Effector CD8-positive, alpha-beta T cell (primary cell): ENCODE results near the gene AVL9.
"Not testable (repeated sequence)": the region's sequence is repeated elsewhere in the genome, so short reads cannot be mapped to it uniquely, and the experiment has no call there.

Source experiments
- DNase-seq: peaks from one replicate; lab custom pipeline; 2025; lab: John Stamatoyannopoulos, UW

Gene AVL9

DNA sequence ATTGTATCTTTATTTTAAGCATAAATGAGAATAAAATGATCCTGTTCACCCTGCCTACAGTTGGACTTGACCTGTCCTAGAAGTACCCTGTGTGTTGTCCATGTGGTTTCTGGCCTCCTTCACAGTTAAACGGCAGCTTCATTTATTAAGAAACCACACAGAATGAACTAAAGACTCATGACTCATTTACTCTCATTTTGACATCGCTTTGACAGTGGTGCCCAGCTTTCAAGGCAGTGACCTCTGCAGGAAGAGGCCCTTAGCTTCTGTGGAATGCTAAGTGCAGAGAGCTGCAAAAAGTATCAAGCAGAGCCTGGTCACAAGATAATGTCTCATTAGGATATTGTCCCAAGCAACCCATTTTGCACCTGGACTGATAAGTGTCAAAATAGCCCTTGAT, 93.4 kb downstream of the AVL9 start:
- DNase-seq, result no peak

DNA sequence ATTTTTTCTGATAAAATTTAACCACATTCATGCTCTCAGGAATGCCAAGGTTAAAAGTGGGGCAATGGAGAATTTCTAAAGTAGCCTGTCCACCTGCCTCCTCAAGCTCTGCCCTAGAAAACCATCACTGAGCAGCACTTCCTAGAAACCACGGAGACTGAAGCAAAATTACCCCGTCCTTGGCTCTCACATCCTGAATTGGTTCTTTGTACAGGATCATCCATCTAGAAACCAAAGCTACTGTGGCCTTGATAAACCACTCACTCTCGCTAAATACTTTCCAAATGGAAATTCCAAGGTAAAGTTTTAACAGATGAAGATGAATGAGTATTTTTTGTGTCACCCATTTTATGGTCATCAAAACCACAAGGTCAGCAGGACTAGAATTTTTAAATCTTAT, 96.6 kb downstream of the AVL9 start:
- no peak for DNase-seq

DNA sequence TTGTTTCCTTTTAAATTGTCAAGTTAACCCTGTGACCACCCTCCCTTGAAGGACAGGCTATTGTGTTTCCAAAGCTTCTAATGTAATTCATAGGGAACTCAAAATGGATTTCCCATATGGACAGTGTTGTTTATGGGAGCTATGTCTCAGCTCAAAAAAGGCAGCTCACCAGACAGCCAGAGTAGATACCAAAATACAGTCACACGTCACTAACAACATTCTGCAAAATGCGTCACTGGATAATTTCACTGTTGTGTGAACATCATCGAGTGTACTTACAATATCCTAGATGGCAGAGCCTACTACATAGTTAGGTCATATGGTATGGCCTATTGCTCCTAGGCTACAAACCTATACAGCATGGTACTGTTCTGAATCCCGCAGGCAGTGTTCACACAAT, 97.4 kb downstream of the AVL9 start:
- no peak for DNase-seq

GRCh38 chr7:32594965-32595490, 99.7 kb downstream of the AVL9 start:
- no peak for DNase-seq

- DNase-seq, result not testable (repeated sequence)
Measured at GRCh38 chr7:32601196-32601595, 105.9 kb downstream of the AVL9 start.

DNA sequence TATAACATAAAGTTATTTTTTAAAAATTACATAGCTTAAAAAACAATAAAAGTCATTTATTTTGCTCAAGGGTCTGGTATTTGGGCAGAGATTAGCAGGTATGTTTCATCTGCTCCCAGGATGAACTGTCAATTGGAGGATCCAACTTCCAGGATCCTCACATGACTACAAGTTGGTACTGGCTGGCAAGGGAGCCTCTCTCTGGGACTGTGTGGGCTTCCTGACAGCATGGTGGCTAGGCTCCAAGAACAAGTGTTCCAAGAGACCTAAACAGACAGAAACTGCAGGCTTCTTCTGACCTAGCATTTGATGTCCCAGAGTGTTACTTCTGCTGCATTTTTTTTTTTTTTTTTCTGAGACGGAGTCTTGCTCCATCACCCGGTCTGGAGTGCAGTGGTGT, 107.2 kb downstream of the AVL9 start:
- no peak for DNase-seq

- DNase-seq, result not testable (repeated sequence)
Measured at GRCh38 chr7:32603492-32603891, 108.2 kb downstream of the AVL9 start.

DNA sequence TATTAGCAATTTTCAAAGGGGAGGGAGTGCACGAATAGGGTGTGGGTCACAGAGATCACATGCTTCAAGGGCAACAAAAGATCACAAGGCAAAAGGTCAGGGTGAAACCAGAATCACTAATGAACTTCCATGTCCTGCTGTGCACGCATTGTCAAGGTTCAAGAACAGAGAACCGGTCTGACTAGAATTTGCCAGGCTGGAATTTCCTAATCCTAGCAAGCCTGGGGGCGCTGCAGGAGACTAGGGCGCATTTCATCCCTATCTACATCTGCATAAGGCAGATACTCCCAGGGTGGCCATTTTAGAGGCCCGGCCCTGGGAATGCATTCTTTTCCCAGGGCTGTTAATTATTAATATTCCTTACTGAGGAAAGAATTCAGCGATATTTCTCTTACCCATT, 108.8 kb downstream of the AVL9 start:
- not testable (repeated sequence) for DNase-seq

GRCh38 chr7:32605032-32605431, 109.7 kb downstream of the AVL9 start:
- DNase-seq, result no peak

DNA sequence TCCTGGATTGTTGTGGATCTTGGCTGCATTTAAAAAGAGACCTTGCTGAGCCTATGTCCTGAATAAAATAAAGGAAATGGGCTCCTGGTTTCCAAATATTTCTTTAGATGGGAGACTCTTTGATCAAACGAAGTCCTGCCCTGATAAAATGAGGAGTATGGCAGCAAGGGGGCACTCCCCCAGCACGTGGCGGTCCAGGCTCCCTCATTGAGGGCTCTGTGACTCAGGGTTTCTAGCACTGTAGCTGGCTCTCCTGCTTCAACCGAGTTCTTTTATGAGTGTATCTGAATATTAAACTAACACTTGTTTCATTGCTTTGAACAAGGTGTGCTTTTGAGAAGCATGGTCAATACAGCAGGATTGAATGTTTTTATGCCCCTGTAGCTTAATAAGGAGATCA, 114.2 kb downstream of the AVL9 start:
- DNase-seq, result no peak

- no peak for DNase-seq
Measured at GRCh38 chr7:32611201-32612099, 116.2 kb downstream of the AVL9 start.

- no peak for DNase-seq
Measured at GRCh38 chr7:32616625-32617024, 121.3 kb downstream of the AVL9 start.

DNA sequence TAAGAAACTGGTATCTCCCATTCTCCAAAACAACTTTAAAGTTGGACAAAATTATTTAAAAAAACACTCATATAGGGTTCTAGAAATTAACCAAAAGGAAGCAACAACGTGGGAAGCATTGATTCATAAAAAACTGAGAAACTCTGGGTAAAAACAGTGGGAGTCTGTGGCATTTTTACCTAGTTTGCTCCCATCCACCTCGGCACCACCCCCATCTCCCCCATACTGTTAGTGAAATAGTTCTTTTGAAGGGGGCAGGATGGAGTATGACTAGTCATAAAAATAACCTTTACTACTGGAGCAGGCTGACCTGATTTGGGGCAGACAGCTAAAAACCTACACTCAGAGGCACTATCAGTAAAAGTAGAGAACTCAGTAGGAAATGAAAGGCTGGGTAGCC, 123.2 kb downstream of the AVL9 start:
- DNase-seq, result no peak

GRCh38 chr7:32618987-32619386, 123.7 kb downstream of the AVL9 start:
- no peak for DNase-seq

DNA sequence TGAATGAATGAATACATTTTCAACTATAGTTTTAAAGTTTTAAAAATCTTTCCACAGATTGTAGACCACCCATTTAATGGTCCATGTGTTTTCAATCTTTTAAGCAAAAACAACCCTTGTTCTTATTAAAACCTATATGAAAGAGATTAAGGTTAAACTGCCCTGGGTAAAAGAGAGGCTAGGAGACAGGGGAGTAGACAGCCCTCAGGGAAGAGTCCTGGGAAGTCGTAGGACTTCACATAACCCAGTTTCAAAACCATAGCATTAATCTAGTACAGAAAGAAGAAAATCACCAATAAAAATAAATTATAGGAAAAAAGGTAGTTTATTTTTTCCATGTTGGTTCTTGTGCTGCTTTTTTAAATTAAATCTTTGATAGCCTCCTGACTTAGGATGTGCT, 124.1 kb downstream of the AVL9 start:
- not testable (repeated sequence) for DNase-seq

GRCh38 chr7:32631021-32631420, 135.7 kb downstream of the AVL9 start:
- no peak for DNase-seq

- not testable (repeated sequence) for DNase-seq
Measured at GRCh38 chr7:32631590-32632497, 136.6 kb downstream of the AVL9 start.

GRCh38 chr7:32633446-32633845, 138.2 kb downstream of the AVL9 start:
- DNase-seq, result not testable (repeated sequence)

- not testable (repeated sequence) for DNase-seq
Measured at GRCh38 chr7:32634798-32635393, 139.6 kb downstream of the AVL9 start.

DNA sequence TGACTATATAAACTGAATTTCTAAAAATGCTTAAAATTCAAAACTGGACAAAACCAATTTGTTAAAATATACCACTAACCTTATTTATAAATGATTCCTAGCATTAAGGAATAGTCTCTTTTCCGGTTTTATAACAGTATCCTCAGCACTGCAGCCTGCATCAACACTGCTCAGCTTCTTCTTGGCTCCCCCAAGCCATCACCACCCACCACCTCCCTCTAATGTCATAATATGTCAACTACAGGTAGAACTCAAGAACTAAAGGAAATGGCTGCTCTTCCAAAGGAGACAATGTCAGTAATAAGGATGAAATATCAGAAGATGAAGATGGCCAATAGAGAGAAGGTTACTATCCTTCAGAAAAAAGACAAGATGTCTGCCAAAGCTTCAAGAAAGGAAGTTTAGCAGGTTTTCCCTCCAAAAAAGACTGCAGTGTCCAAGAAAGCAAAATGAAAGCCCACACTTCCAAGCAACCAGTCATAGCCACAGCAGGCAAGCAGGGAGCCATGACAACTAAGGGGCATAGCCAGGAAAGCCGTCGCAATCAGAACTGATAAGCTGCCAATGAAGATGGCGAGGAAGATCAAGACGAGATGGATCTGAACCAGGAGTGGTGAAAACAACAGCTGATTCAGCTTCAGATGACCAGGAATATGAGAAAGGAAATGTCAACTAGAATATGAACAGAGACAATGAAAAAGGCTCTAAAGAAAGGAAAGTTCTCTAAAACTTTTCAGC, 141.6 kb downstream of the AVL9 start:
- DNase-seq, result not testable (repeated sequence)

GRCh38 chr7:32637611-32638010, 142.3 kb downstream of the AVL9 start:
- not testable (repeated sequence) for DNase-seq
